ENCODE measurements around the gene AFF3. TPM values are rescaled to one million over a fixed set of nuclear protein-coding genes. Genes with fewer than 3 reads are reported as not detected.

AFF3 gene
- total and polyA plus RNA-seq, 3 experiments from 2014 or later = 0.48 to 1.3 (median 0.53) TPM

DNA sequence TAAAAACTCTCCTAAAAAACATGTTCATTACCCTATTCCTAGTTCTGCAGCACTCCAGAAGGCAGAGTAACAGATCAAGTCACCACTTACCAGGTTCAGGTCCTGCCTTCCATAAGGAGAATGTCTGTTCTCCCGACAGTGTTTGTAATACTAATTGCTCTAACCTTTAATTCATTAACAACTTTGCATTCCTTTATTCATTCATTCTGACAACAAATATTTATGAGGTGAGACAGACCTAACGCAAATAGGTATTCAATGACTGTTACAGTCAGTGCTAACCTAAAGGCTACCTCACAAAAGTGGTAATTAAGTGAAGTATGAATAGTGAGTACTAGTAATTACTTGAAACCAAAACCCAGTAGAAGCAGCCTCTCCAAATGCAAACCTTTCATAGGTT is 224.0 kb downstream of the AFF3 start:
- Histone ChIP-seq H3K36me3 (ENCODE audit: insufficient read depth, low read length) (no peaks in the 10 kb centered on the region), H3K4me1 (ENCODE audit: insufficient read depth, low read length) (no peaks in the 10 kb centered on the region), H3K4me3 (ENCODE audit: low read length) (no peak overlapping the region), H3K27me3 (ENCODE audit: insufficient read depth, low read length, poor library complexity, severe bottlenecking) (no peaks in the 10 kb centered on the region), H3K9me3 (ENCODE audit: low read length) (no peaks in the 10 kb centered on the region), H3K27ac (ENCODE audit: low read depth, low read length) (no peak overlapping the region)
- ChIA-PET CTCF (no interaction called here), POLR2A (no interaction called here)
- no peak overlapping the region for H3K27ac Mint-ChIP-seq
- H3K9me3 Mint-ChIP-seq = peaks cover 0 to 8% (median 0%) of the 10 kb centered on the region in 5 donors
- H3K36me3 Mint-ChIP-seq = no peaks in the 10 kb centered on the region
- no peak for DNase-seq
- H3K4me3 Mint-ChIP-seq = no peak overlapping the region
- no peaks in the 10 kb centered on the region for H3K27me3 Mint-ChIP-seq
- no peaks in the 10 kb centered on the region for H3K4me1 Mint-ChIP-seq

- no peak for DNase-seq
- POLR2A ChIA-PET = no interaction called here
- H3K27ac Mint-ChIP-seq = no peak overlapping the region
- no peaks in the 10 kb centered on the region for H3K4me1 ChIP-seq (ENCODE audit: insufficient read depth, low read length)
- no peak overlapping the region for H3K4me3 Mint-ChIP-seq
- H3K36me3 Mint-ChIP-seq = no peaks in the 10 kb centered on the region
- no peaks in the 10 kb centered on the region for H3K9me3 ChIP-seq (ENCODE audit: low read length)
- H3K27me3 Mint-ChIP-seq = no peaks in the 10 kb centered on the region
- peaks cover 0 to under 1% (median 0%) of the 10 kb centered on the region in 5 donors for H3K9me3 Mint-ChIP-seq
- no peak overlapping the region for H3K4me3 ChIP-seq (ENCODE audit: low read length)
- CTCF ChIA-PET = no interaction called here
- H3K27me3 ChIP-seq (ENCODE audit: insufficient read depth, low read length, poor library complexity, severe bottlenecking) = no peaks in the 10 kb centered on the region
- H3K36me3 ChIP-seq (ENCODE audit: insufficient read depth, low read length) = no peaks in the 10 kb centered on the region
- no peaks in the 10 kb centered on the region for H3K4me1 Mint-ChIP-seq
- H3K27ac ChIP-seq (ENCODE audit: low read depth, low read length) = no peak overlapping the region
These were observed 227.2 kb downstream of the AFF3 start for GRCh38 chr2:99915108-99915675.

DNA sequence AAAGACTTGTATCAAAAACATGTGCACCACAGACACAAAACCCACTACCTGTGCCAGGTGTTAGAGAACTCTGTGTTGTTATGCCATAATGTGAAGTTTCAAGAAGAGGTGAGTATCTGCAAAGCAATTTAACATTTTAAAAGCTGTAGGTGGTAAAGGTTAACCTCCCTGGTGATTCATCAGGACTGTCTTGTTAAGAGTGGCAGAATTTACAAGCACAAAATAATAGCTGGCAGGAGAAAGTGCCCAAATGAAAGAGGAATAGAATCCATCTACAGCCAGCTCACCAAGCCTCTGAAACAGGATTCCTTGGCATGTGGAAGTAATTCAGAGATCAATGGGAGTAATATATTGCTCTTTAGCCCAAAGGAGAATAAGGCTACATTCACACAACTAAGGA is 230.7 kb downstream of the AFF3 start:
- ChIA-PET POLR2A (no interaction called here), CTCF (no interaction called here)
- Histone ChIP-seq H3K27ac (ENCODE audit: low read depth, low read length) (no peak overlapping the region), H3K27me3 (ENCODE audit: insufficient read depth, low read length, poor library complexity, severe bottlenecking) (no peaks in the 10 kb centered on the region), H3K4me1 (ENCODE audit: insufficient read depth, low read length) (no peaks in the 10 kb centered on the region), H3K4me3 (ENCODE audit: low read length) (no peak overlapping the region), H3K9me3 (ENCODE audit: low read length) (no peaks in the 10 kb centered on the region), H3K36me3 (ENCODE audit: insufficient read depth, low read length) (no peaks in the 10 kb centered on the region)
- Mint-ChIP-seq H3K4me3 (no peak overlapping the region), H3K27ac (no peak overlapping the region), H3K36me3 (no peaks in the 10 kb centered on the region), H3K4me1 (no peaks in the 10 kb centered on the region), H3K9me3 (no peaks in the 10 kb centered on the region), H3K27me3 (peaks cover 0 to 4% of the 10 kb centered on the region in 2 donors)
- DNase-seq = no peak

GRCh38 chr2:99910902-99911301 is 231.5 kb downstream of the AFF3 start:
- CTCF ChIA-PET = no interaction called here
- DNase-seq = no peak
- Mint-ChIP-seq H3K36me3 (no peaks in the 10 kb centered on the region), H3K4me3 (no peak overlapping the region), H3K9me3 (no peaks in the 10 kb centered on the region), H3K4me1 (no peaks in the 10 kb centered on the region), H3K27me3 (peaks cover 0 to 6% of the 10 kb centered on the region in 2 donors), H3K27ac (no peak overlapping the region)
- Histone ChIP-seq H3K9me3 (ENCODE audit: low read length) (no peaks in the 10 kb centered on the region), H3K4me1 (ENCODE audit: insufficient read depth, low read length) (no peaks in the 10 kb centered on the region), H3K27me3 (ENCODE audit: insufficient read depth, low read length, poor library complexity, severe bottlenecking) (no peaks in the 10 kb centered on the region), H3K27ac (ENCODE audit: low read depth, low read length) (no peak overlapping the region), H3K36me3 (ENCODE audit: insufficient read depth, low read length) (no peaks in the 10 kb centered on the region), H3K4me3 (ENCODE audit: low read length) (no peak overlapping the region)
- POLR2A ChIA-PET = no interaction called here

DNA sequence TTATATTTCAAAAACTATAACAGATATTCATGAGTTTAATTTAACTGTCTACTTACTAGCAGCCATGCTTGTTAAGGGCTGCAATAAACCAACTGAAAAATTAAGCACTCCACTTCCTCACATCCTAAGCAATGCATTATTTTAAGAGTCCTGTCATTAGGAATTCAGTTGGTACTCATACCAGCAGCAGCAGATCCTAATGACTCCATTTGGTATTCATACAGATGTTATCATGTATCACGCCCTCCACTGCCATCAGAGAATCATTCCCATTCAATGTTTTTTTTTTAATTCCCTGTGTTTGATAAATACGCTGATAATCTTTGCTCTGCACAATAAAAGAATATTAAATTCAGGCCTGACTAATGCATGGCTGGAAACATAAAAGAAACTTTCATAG is 236.8 kb downstream of the AFF3 start:
- no peaks in the 10 kb centered on the region for H3K9me3 ChIP-seq (ENCODE audit: low read length)
- Mint-ChIP-seq H3K36me3 (no peaks in the 10 kb centered on the region), H3K4me3 (no peak overlapping the region), H3K4me1 (no peaks in the 10 kb centered on the region), H3K27ac (no peak overlapping the region), H3K9me3 (no peaks in the 10 kb centered on the region), H3K27me3 (peaks cover 1 to 12% of the 10 kb centered on the region in 2 donors)
- no peak for DNase-seq
- H3K27ac ChIP-seq (ENCODE audit: low read depth, low read length) = no peak overlapping the region
- no peak overlapping the region for H3K4me3 ChIP-seq (ENCODE audit: low read length)
- H3K4me1 ChIP-seq (ENCODE audit: insufficient read depth, low read length) = no peaks in the 10 kb centered on the region
- ChIA-PET CTCF (no interaction called here), POLR2A (no interaction called here)
- no peaks in the 10 kb centered on the region for H3K27me3 ChIP-seq (ENCODE audit: insufficient read depth, low read length, poor library complexity, severe bottlenecking)
- H3K36me3 ChIP-seq (ENCODE audit: insufficient read depth, low read length) = no peaks in the 10 kb centered on the region

DNA sequence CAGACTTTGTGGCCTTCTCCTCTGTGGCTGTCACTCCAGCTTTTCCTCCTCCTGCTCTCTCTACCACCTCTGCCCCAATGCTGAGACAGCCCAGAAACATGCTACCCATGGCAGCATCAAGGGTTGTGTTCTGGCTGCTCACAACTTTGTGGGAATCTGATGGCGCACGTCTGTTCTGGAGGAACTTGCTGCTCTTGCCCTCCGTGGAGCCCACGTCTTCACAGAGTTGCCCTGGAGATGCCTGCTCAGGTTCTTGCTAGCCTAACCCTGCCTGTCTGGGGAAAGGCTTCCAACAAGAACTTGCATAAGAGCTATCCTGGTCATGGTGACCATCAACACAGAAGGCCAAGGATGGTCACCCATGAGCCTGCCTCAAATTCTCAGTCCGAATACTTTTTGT is 237.4 kb downstream of the AFF3 start:
- Histone ChIP-seq H3K36me3 (ENCODE audit: insufficient read depth, low read length) (no peaks in the 10 kb centered on the region), H3K27me3 (ENCODE audit: insufficient read depth, low read length, poor library complexity, severe bottlenecking) (no peaks in the 10 kb centered on the region), H3K9me3 (ENCODE audit: low read length) (no peaks in the 10 kb centered on the region), H3K27ac (ENCODE audit: low read depth, low read length) (no peak overlapping the region), H3K4me3 (ENCODE audit: low read length) (no peak overlapping the region), H3K4me1 (ENCODE audit: insufficient read depth, low read length) (no peaks in the 10 kb centered on the region)
- Mint-ChIP-seq H3K9me3 (no peaks in the 10 kb centered on the region), H3K27ac (no peak overlapping the region), H3K36me3 (no peaks in the 10 kb centered on the region), H3K4me3 (no peak overlapping the region), H3K27me3 (peaks cover 1 to 12% of the 10 kb centered on the region in 2 donors), H3K4me1 (no peaks in the 10 kb centered on the region)
- no peak for DNase-seq
- ChIA-PET POLR2A (no interaction called here), CTCF (no interaction called here)

DNA sequence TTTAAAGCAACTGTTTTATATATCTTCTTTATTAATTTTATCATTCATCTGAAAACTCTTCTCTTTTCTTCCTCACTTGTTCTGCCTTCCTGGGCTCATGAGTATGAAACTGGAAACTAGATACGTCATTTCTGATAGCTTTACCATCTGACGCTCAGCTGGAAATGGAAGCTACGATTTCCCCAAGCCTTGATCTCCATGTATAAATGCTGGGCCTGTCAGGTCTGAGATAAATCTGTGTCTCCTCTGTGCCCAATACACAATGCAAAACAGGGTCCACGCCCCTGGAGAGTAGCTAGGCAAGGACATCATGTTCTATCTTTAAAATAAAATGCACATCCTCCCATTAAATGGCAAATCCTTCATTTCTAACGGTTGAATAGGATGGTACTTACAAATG is 238.4 kb downstream of the AFF3 start:
- no peak overlapping the region for H3K4me3 Mint-ChIP-seq
- H3K27me3 Mint-ChIP-seq = peaks cover 1 to 12% of the 10 kb centered on the region in 2 donors
- H3K9me3 ChIP-seq (ENCODE audit: low read length) = no peaks in the 10 kb centered on the region
- DNase-seq = no peak
- H3K27ac ChIP-seq (ENCODE audit: low read depth, low read length) = no peak overlapping the region
- H3K36me3 Mint-ChIP-seq = no peaks in the 10 kb centered on the region
- H3K4me1 Mint-ChIP-seq = no peaks in the 10 kb centered on the region
- ChIA-PET POLR2A (no interaction called here), CTCF (no interaction called here)
- H3K4me3 ChIP-seq (ENCODE audit: low read length) = no peak overlapping the region
- H3K27ac Mint-ChIP-seq = no peak overlapping the region
- H3K36me3 ChIP-seq (ENCODE audit: insufficient read depth, low read length) = no peaks in the 10 kb centered on the region
- no peaks in the 10 kb centered on the region for H3K4me1 ChIP-seq (ENCODE audit: insufficient read depth, low read length)
- no peaks in the 10 kb centered on the region for H3K9me3 Mint-ChIP-seq
- no peaks in the 10 kb centered on the region for H3K27me3 ChIP-seq (ENCODE audit: insufficient read depth, low read length, poor library complexity, severe bottlenecking)

DNA sequence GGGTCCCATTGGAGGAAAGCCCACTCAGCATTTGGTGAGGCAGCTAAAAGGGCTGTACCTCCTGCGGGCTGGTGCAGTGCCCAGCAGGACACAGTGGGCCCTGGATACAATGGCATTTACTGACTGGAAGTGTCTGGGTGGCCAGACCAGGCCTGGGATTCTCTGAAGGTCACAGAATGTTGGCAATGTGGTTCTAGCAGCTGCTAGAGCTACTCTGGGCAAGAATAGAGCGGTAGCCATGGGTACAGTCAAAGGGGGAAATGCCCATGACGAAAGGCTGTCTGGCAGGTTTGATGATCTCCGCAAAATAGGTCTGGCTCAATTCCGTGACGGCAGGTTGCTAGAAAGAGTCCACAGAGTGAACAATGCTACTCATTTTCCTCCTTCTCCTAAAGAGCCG is 241.8 kb downstream of the AFF3 start:
- Histone ChIP-seq H3K9me3 (ENCODE audit: low read length) (no peaks in the 10 kb centered on the region), H3K27me3 (ENCODE audit: insufficient read depth, low read length, poor library complexity, severe bottlenecking) (no peaks in the 10 kb centered on the region), H3K4me3 (ENCODE audit: low read length) (no peak overlapping the region), H3K27ac (ENCODE audit: low read depth, low read length) (no peak overlapping the region), H3K4me1 (ENCODE audit: insufficient read depth, low read length) (no peaks in the 10 kb centered on the region), H3K36me3 (ENCODE audit: insufficient read depth, low read length) (no peaks in the 10 kb centered on the region)
- Mint-ChIP-seq H3K36me3 (no peaks in the 10 kb centered on the region), H3K27me3 (peaks cover 2 to 3% of the 10 kb centered on the region in 2 donors), H3K27ac (no peak overlapping the region), H3K4me1 (no peaks in the 10 kb centered on the region), H3K9me3 (no peaks in the 10 kb centered on the region), H3K4me3 (no peak overlapping the region)
- no peak for DNase-seq
- POLR2A ChIA-PET = no interaction called here
- CTCF ChIA-PET = no interaction called here

GRCh38 chr2:99899882-99900281 is 242.5 kb downstream of the AFF3 start:
- Histone ChIP-seq H3K27ac (ENCODE audit: low read depth, low read length) (no peak overlapping the region), H3K9me3 (ENCODE audit: low read length) (no peaks in the 10 kb centered on the region), H3K27me3 (ENCODE audit: insufficient read depth, low read length, poor library complexity, severe bottlenecking) (no peaks in the 10 kb centered on the region), H3K4me1 (ENCODE audit: insufficient read depth, low read length) (no peaks in the 10 kb centered on the region), H3K4me3 (ENCODE audit: low read length) (no peak overlapping the region), H3K36me3 (ENCODE audit: insufficient read depth, low read length) (no peaks in the 10 kb centered on the region)
- Mint-ChIP-seq H3K27ac (no peak overlapping the region), H3K4me3 (no peak overlapping the region), H3K36me3 (no peaks in the 10 kb centered on the region), H3K9me3 (no peaks in the 10 kb centered on the region), H3K4me1 (no peaks in the 10 kb centered on the region), H3K27me3 (peaks cover 0 to 3% of the 10 kb centered on the region in 2 donors)
- no peak for DNase-seq
- ChIA-PET CTCF (no interaction called here), POLR2A (no interaction called here)

All from CD8-positive, alpha-beta memory T cell (primary cell).